ENCODE data around the gene LMO2.

The LMO2 gene

GRCh38 chr11:33889296-33889695 is 2.6 kb downstream of the LMO2 start:
- no peak for DNase-seq (ENCODE audit: low read depth, low spot score)

GRCh38 chr11:33887886-33888285 is 4.0 kb downstream of the LMO2 start:
- DNase-seq (ENCODE audit: low read depth, low spot score), result no peak

GRCh38 chr11:33885338-33886005 is 6.4 kb downstream of the LMO2 start:
- DNase-seq (ENCODE audit: low read depth, low spot score), result no peak

- DNase-seq (ENCODE audit: low read depth, low spot score), result no peak
Measured at GRCh38 chr11:33884601-33885000, 7.3 kb downstream of the LMO2 start.

GRCh38 chr11:33884035-33884434 is 7.8 kb downstream of the LMO2 start:
- no peak for DNase-seq (ENCODE audit: low read depth, low spot score)

GRCh38 chr11:33881651-33882503 is 10.0 kb downstream of the LMO2 start:
- DNase-seq (ENCODE audit: low read depth, low spot score), result no peak

- no peak for DNase-seq (ENCODE audit: low read depth, low spot score)
Measured at GRCh38 chr11:33880979-33881378, 10.9 kb downstream of the LMO2 start.

- DNase-seq (ENCODE audit: low read depth, low spot score), result no peak
Measured at GRCh38 chr11:33879375-33879774, 12.5 kb downstream of the LMO2 start.

- no peak for DNase-seq (ENCODE audit: low read depth, low spot score)
Measured at GRCh38 chr11:33877038-33877437, 14.8 kb downstream of the LMO2 start.

GRCh38 chr11:33875621-33876294 is 16.1 kb downstream of the LMO2 start:
- no peak for DNase-seq (ENCODE audit: low read depth, low spot score)

GRCh38 chr11:33874910-33875490 is 16.9 kb downstream of the LMO2 start:
- no peak for DNase-seq (ENCODE audit: low read depth, low spot score)

GRCh38 chr11:33874433-33874832 is 17.4 kb downstream of the LMO2 start:
- no peak for DNase-seq (ENCODE audit: low read depth, low spot score)

GRCh38 chr11:33869481-33870422 is 22.1 kb downstream of the LMO2 start:
- DNase-seq (ENCODE audit: low read depth, low spot score), result peak; percentile 71

- peak; percentile 27 for DNase-seq (ENCODE audit: low read depth, low spot score)
Measured at GRCh38 chr11:33868647-33869461, 23.0 kb downstream of the LMO2 start.

- no peak for DNase-seq (ENCODE audit: low read depth, low spot score)
Measured at GRCh38 chr11:33867996-33868646, 23.8 kb downstream of the LMO2 start.

- DNase-seq (ENCODE audit: low read depth, low spot score), result no peak
Measured at GRCh38 chr11:33867561-33867960, 24.3 kb downstream of the LMO2 start.

GRCh38 chr11:33866936-33867335 is 24.9 kb downstream of the LMO2 start:
- no peak for DNase-seq (ENCODE audit: low read depth, low spot score)

GRCh38 chr11:33864479-33864878 is 27.4 kb downstream of the LMO2 start:
- no peak for DNase-seq (ENCODE audit: low read depth, low spot score)

- no peak for DNase-seq (ENCODE audit: low read depth, low spot score)
Measured at GRCh38 chr11:33863418-33864172, 28.3 kb downstream of the LMO2 start.

Data from astrocyte of the hippocampus (primary cell).